ENCODE results near the gene CPNE5.
"Not testable (repeated sequence)": the region's sequence is repeated elsewhere in the genome, so short reads cannot be mapped to it uniquely, and the experiment has no call there.

CPNE5 gene

GRCh38 chr6:36718560-36718959 is 120.7 kb downstream of the CPNE5 start:
- no peak for DNase-seq

- DNase-seq = no peak
Observed at GRCh38 chr6:36717871-36718540, 121.2 kb downstream of the CPNE5 start.

- DNase-seq = no peak
Observed at GRCh38 chr6:36717231-36717825, 121.9 kb downstream of the CPNE5 start.

GRCh38 chr6:36716476-36717093 is 122.7 kb downstream of the CPNE5 start:
- no peak for DNase-seq

GRCh38 chr6:36715469-36715868 is 123.8 kb downstream of the CPNE5 start:
- no peak for DNase-seq

- DNase-seq = no peak
Observed at GRCh38 chr6:36714511-36714910, 124.7 kb downstream of the CPNE5 start.

GRCh38 chr6:36713846-36714245 is 125.4 kb downstream of the CPNE5 start:
- DNase-seq = no peak

GRCh38 chr6:36712816-36713215 is 126.4 kb downstream of the CPNE5 start:
- DNase-seq = no peak

- DNase-seq = no peak
Observed at GRCh38 chr6:36706339-36706738, 132.9 kb downstream of the CPNE5 start.

GRCh38 chr6:36704961-36705577 is 134.2 kb downstream of the CPNE5 start:
- DNase-seq = not testable (repeated sequence)

GRCh38 chr6:36703982-36704381 is 135.3 kb downstream of the CPNE5 start:
- DNase-seq = no peak

- DNase-seq = no peak
Observed at GRCh38 chr6:36703081-36703606, 136.1 kb downstream of the CPNE5 start.

GRCh38 chr6:36702656-36703055 is 136.6 kb downstream of the CPNE5 start:
- DNase-seq = no peak

GRCh38 chr6:36701401-36701991 is 137.7 kb downstream of the CPNE5 start:
- no peak for DNase-seq

- no peak for DNase-seq
Observed at GRCh38 chr6:36700831-36701230, 138.4 kb downstream of the CPNE5 start.

- no peak for DNase-seq
Observed at GRCh38 chr6:36700071-36700812, 139.0 kb downstream of the CPNE5 start.

- no peak for DNase-seq
Observed at GRCh38 chr6:36699348-36699747, 139.9 kb downstream of the CPNE5 start.

- DNase-seq = no peak
Observed at GRCh38 chr6:36698871-36699271, 140.4 kb downstream of the CPNE5 start.

GRCh38 chr6:36698196-36698595 is 141.0 kb downstream of the CPNE5 start:
- DNase-seq = no peak

GRCh38 chr6:36697481-36697903 is 141.8 kb downstream of the CPNE5 start, which contains the start of gene RAB44:
Gene RAB44 (plus strand): TSS chr6:36697826. CDS start chr6:36704236, 6,410 bp downstream.
- no peak for DNase-seq

GRCh38 chr6:36695414-36695813 is 143.8 kb downstream of the CPNE5 start:
- DNase-seq = no peak

- no peak for DNase-seq
Observed at GRCh38 chr6:36694616-36695015, 144.6 kb downstream of the CPNE5 start.

Measured in NK-92 treated with Interleukin-12 subunit alpha and Interleukin-12 subunit beta, amount 100 ng/mL, for 24 hours (cell line).